Psoas muscle (tissue), 8 donors: ENCODE data around the gene SMURF1. TPM values are rescaled to one million over a fixed set of nuclear protein-coding genes. Genes with fewer than 3 reads are reported as not detected.
A peak's percentile ranks its signal among the peaks of the same experiment; 100 is the strongest.

Experiments
- ATAC-seq, 4 donors: fragments of 200-7000 bp; cut with Tn5 transposase; one replicate each; pipeline ENCODE4 v1.9.1; 2020; ENCODE audit warnings: moderate library complexity in 3 of 4, mild to moderate bottlenecking in 2 of 4
- DNase-seq, 2 donors: peaks; one replicate each; pipeline ENCODE4 v3.0.0-alpha.2; 2020
- H3K27ac ChIP-seq: fragments of 200-600 bp; one replicate; pipeline ENCODE4 v1.8.0; 2022
- H3K27me3 ChIP-seq, 3 donors: fragments of 200-600 bp in 1 of 3; one replicate each; pipeline versions ENCODE4 v1.6.1 to v1.8.0; 2013 to 2022; ENCODE audit warnings: low read length in 2 of 3, mild to moderate bottlenecking in 2 of 3, moderate library complexity in 1 of 3; ENCODE audit not compliant: insufficient read depth in 3 of 3
- H3K36me3 ChIP-seq, 2 donors: fragments of 200-600 bp in 1 of 2; one replicate each; pipeline versions ENCODE4 v1.6.1 to v1.8.0; 2013 to 2022; ENCODE audit warnings: low read depth in 1 of 2, mild to moderate bottlenecking in 1 of 2, moderate library complexity in 1 of 2; ENCODE audit not compliant: insufficient read depth in 1 of 2
- H3K4me1 ChIP-seq: fragments of 200-600 bp; one replicate; pipeline ENCODE4 v1.8.0; 2022
- H3K4me3 ChIP-seq: fragments of 200-600 bp; one replicate; pipeline ENCODE4 v1.8.0; 2022; ENCODE audit warnings: mild to moderate bottlenecking
- H3K9me3 ChIP-seq: fragments of 200-600 bp; one replicate; pipeline ENCODE4 v1.8.0; 2022
- WGBS, 3 donors: extraction: QIAGEN DNeasy Blood & Tissue Kit; methylation state at CpG; one replicate each; pipeline versions ENCODE4 v1.1.6 to v1.1.7; 2013; 5-methylcytosine and 5-hydroxymethylcytosine counted together
- intact Hi-C, 2 donors: fragments of 100-400 bp; cut with DNase I; formaldehyde crosslinking; loops; one replicate each; pipeline versions ENCODE4 v1.11.0 to v1.14.2; 2022
- polyA plus RNA-seq, 3 donors: library from polyadenylated mRNA; stranded (reverse); fragments of 200-250 nt; gene quantifications; one replicate each; pipeline ENCODE4 v1.2.3, GENCODE V29; 2013
- total RNA-seq, 4 donors: library from RNA; stranded (reverse); fragmentation: NEBNext Ultra II Directional in 2 of 4; extraction: Animal tissue kit (Norgen Biotek cat#: 25700) in 2 of 4; gene quantifications; one replicate each; pipeline versions ENCODE4 v1.2.1 to v1.2.4, GENCODE V29; 2021 to 2023
- TF ChIP-seq, protein P1 (sequence below): fragments of 200-600 bp; IDR thresholded peaks from one replicate; pipeline ENCODE4 v1.8.0; 2022; ENCODE audit warnings: antibody characterized with exemption
- donor health status: healthy with polysubstance abuse.
- donor health status: DM: no; HTN: no; CAD: no; lungs with moderate emphysema.
- donor health status: Bipolar disorder and iron deficiency.
- donor health status: healthy.
- donor health status: DM: yes; HTN: yes; CAD: no.
- donor health status: DM: no; HTN: no; CAD: no.
- donor health status: DM: no; HTN: no; CAD: no.
- donor health status: DM: yes; HTN: yes; CAD: no.

Gene SMURF1
- total and polyA plus RNA-seq, 7 donors = 5.8 to 16.9 (median 10.2) TPM

DNA sequence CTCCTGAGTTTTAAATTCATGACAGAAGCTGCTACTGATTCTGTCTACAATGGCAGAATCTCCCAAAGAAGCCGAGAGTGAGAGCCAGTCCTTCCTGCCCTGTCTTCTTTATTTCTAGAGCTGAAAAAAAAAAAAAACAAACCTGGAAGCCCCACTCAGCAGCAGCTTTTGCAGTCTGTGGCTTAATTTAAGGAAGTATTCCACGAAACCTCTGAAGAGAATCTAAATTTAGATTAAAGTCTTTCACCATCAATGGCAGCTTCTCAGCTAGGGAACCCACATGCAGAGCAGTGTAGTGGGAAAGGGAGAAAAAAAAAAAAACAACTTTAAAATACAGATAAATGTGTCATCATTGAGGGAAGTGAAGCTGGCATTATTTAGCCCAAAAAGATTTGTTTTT is 23.4 kb downstream of the SMURF1 start:
- Histone ChIP-seq H3K4me3 (no peak overlapping the region), H3K4me1 (peaks cover 45% of the 10 kb centered on the region), H3K27ac (no peak overlapping the region), H3K27me3 (no peaks in the 10 kb centered on the region), H3K9me3 (peaks cover 3% of the 10 kb centered on the region), H3K36me3 (no peaks in the 10 kb centered on the region)
- peak in 1 of 4 donors; percentile 60 for ATAC-seq
- no peak for DNase-seq
- intact Hi-C loops = loop anchor here in 1 of 2 donors (10.0 kb wide), 1 partner anchor 46 kb away; no protein-coding TSS in a partner anchor
- WGBS, 3 donors = 14 to 30% (median 26%) methylated on average over 2 of the region's 2 CpGs
- TF ChIP-seq, protein P1, sequence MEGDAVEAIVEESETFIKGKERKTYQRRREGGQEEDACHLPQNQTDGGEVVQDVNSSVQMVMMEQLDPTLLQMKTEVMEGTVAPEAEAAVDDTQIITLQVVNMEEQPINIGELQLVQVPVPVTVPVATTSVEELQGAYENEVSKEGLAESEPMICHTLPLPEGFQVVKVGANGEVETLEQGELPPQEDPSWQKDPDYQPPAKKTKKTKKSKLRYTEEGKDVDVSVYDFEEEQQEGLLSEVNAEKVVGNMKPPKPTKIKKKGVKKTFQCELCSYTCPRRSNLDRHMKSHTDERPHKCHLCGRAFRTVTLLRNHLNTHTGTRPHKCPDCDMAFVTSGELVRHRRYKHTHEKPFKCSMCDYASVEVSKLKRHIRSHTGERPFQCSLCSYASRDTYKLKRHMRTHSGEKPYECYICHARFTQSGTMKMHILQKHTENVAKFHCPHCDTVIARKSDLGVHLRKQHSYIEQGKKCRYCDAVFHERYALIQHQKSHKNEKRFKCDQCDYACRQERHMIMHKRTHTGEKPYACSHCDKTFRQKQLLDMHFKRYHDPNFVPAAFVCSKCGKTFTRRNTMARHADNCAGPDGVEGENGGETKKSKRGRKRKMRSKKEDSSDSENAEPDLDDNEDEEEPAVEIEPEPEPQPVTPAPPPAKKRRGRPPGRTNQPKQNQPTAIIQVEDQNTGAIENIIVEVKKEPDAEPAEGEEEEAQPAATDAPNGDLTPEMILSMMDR = no peak

DNA sequence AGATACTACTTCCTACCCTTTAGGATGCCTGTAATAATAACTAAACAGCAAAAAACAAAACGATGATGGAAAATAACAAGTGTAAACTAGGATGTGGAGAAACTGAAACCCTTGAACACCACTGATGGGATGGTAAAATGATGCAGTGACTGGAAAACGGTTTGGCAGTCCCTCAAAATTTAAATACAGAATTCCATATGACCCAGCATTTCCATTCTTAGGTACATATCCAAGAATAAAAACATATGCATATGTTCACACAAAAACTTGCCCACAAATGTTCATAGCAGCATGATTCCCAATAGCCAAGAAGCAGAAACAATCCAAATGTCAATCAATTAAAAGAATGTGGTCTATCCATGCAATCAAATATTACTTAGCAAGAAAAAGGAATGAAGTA is 25.8 kb downstream of the SMURF1 start:
- 81 to 87% (median 84%) methylated on average over 2 of the region's 2 CpGs for WGBS, 3 donors
- Histone ChIP-seq H3K27me3 (no peaks in the 10 kb centered on the region), H3K9me3 (peaks cover 3% of the 10 kb centered on the region), H3K4me1 (peaks cover 24% of the 10 kb centered on the region), H3K27ac (no peak overlapping the region), H3K4me3 (no peak overlapping the region), H3K36me3 (no peaks in the 10 kb centered on the region)
- ATAC-seq = no peak
- DNase-seq = no peak
- intact Hi-C loops = no loop called here
- TF ChIP-seq, protein P1 = no peak

DNA sequence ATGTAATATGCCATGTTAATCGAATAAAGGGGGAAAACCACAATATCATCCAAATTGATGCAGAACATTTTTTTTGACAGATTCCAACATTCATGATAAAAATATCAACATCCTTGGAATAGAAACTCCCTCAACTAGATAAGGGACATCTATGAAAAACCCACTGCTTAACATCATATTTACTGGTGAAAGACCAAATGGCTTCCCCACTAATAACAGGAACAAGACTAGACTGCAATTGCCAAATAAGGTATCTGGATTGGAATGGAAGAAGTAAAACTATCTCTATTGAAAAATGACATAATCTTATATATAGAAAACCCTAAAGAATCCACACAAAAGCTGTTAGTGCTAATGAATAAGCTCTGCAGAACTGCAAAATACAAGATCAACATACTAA is 27.8 kb downstream of the SMURF1 start:
- TF ChIP-seq, protein P1 = no peak
- no peak overlapping the region for H3K4me3 ChIP-seq
- H3K36me3 ChIP-seq = no peaks in the 10 kb centered on the region
- DNase-seq = no peak
- peaks cover 27% of the 10 kb centered on the region for H3K4me1 ChIP-seq
- WGBS, 3 donors = 53 to 65% (median 59%) methylated on average over 1 of the region's 1 CpG
- no peak overlapping the region for H3K27ac ChIP-seq
- H3K9me3 ChIP-seq = peaks cover 3% of the 10 kb centered on the region
- ATAC-seq = no peak
- no peaks in the 10 kb centered on the region for H3K27me3 ChIP-seq
- intact Hi-C loops = no loop called here

DNA sequence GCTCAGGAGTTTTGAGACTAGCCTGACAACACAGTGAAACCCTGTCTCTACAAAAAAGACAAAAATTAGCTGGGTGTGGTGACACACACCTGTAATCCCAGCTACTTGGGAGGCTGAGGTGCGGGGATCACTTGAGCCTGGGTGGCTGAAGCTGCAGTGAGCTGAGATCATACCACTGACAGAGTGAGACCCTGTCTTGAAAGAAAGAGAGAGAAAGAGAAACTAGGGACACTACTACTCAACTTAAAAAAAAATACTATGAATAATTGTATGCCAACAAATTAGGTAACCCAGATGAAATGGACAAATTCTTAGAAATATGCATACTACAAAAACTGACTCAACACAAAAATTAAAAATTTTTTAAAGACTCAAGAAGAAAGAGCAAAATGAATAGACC is 28.5 kb downstream of the SMURF1 start:
- H3K4me1 ChIP-seq = peaks cover 23% of the 10 kb centered on the region
- intact Hi-C loops = no loop called here

More for the DNA sequence above, 28.5 kb downstream of the SMURF1 start:
- Histone ChIP-seq H3K36me3 (no peaks in the 10 kb centered on the region), H3K27me3 (no peaks in the 10 kb centered on the region), H3K4me3 (no peak overlapping the region), H3K27ac (no peak overlapping the region), H3K9me3 (peaks cover 3% of the 10 kb centered on the region)
- ATAC-seq (no peak), DNase-seq (no peak)
- TF ChIP-seq, protein P1 = no peak
- WGBS, 3 donors = 95 to 100% (median 98%) methylated on average over 1 of the region's 1 CpG
